Tibial nerve (tissue), 4 donors: ENCODE measurements around the gene FADS1.

ENCODE experiments used
- CTCF ChIP-seq, 5 experiments: fragments of 200-600 bp in 3 of 5; fragments of 450-650 bp in 2 of 5; sonication (generic) in 3 of 5; IDR thresholded peaks; one replicate each; pipeline ENCODE4 v1.5.1; 2016 to 2019; ENCODE audit warnings: antibody characterized with exemption in 5 of 5, mild to moderate bottlenecking in 3 of 5, moderate library complexity in 2 of 5
- EP300 ChIP-seq, 2 donors: sonication (generic); formaldehyde crosslinking; IDR thresholded peaks; one replicate each; pipeline ENCODE4 v1.6.1; 2017; ENCODE audit warnings: antibody characterized with exemption in 2 of 2, mild to moderate bottlenecking in 1 of 2
- POLR2A ChIP-seq, 2 donors: fragments of 450-650 bp; IDR thresholded peaks; one replicate each; pipeline ENCODE4 v1.6.1; 2017; ENCODE audit warnings: antibody characterized with exemption in 2 of 2, mild to moderate bottlenecking in 2 of 2, moderate library complexity in 2 of 2

GRCh38 chr11:61847914-61848581 is 31.2 kb upstream of the FADS1 start:
- TF ChIP-seq CTCF (IDR thresholded peaks at IDR 0.05), result no peak
- TF ChIP-seq POLR2A (IDR thresholded peaks at IDR 0.05), result no peak
- no peak for TF ChIP-seq EP300 (IDR thresholded peaks at IDR 0.05)
